ENCODE results near the gene APP.

GRCh38 chr21:26144031-26144430 lies 26.5 kb downstream of the APP start:
- TF ChIP-seq, protein P1, sequence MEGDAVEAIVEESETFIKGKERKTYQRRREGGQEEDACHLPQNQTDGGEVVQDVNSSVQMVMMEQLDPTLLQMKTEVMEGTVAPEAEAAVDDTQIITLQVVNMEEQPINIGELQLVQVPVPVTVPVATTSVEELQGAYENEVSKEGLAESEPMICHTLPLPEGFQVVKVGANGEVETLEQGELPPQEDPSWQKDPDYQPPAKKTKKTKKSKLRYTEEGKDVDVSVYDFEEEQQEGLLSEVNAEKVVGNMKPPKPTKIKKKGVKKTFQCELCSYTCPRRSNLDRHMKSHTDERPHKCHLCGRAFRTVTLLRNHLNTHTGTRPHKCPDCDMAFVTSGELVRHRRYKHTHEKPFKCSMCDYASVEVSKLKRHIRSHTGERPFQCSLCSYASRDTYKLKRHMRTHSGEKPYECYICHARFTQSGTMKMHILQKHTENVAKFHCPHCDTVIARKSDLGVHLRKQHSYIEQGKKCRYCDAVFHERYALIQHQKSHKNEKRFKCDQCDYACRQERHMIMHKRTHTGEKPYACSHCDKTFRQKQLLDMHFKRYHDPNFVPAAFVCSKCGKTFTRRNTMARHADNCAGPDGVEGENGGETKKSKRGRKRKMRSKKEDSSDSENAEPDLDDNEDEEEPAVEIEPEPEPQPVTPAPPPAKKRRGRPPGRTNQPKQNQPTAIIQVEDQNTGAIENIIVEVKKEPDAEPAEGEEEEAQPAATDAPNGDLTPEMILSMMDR (IDR thresholded peaks at IDR 0.05), result no peak
- TF ChIP-seq POLR2A (IDR thresholded peaks at IDR 0.05), result no peak

Data from breast epithelium (tissue), 3 donors.